Gastroesophageal sphincter (tissue), 3 donors: ENCODE results near the gene SLC22A16.

Source experiments
- CTCF ChIP-seq, 4 experiments: fragments of 200-600 bp in 2 of 4; fragments of 450-650 bp in 2 of 4; sonication (generic) in 1 of 4; IDR thresholded peaks; one replicate each; pipeline ENCODE4 v1.5.1; 2017 to 2019; ENCODE audit warnings: antibody characterized with exemption in 4 of 4, mild to moderate bottlenecking in 2 of 4, moderate library complexity in 2 of 4
- EP300 ChIP-seq: sonication (generic); formaldehyde crosslinking; IDR thresholded peaks from one replicate; pipeline ENCODE4 v1.6.1; 2017; ENCODE audit warnings: antibody characterized with exemption, mild to moderate bottlenecking
- POLR2A ChIP-seq, 2 donors: fragments of 450-650 bp; IDR thresholded peaks; one replicate each; pipeline ENCODE4 v1.6.1; 2017; ENCODE audit warnings: antibody characterized with exemption in 2 of 2, mild to moderate bottlenecking in 2 of 2, moderate library complexity in 1 of 2
- POLR2AphosphoS5 ChIP-seq: sonication (generic); formaldehyde crosslinking; IDR thresholded peaks from one replicate; pipeline ENCODE4 v1.6.1; 2017; ENCODE audit warnings: antibody characterized with exemption

- TF ChIP-seq CTCF (IDR thresholded peaks at IDR 0.05), result no peak
- TF ChIP-seq POLR2A (IDR thresholded peaks at IDR 0.05), result no peak
- TF ChIP-seq EP300, result no peak
- TF ChIP-seq POLR2AphosphoS5, result no peak
These were observed 33.3 kb upstream of the SLC22A16 start for GRCh38 chr6:110509617-110510241.
